B cell (primary cell): ENCODE measurements around the gene PDE4B. TPM values are rescaled to one million over a fixed set of nuclear protein-coding genes. Genes with fewer than 3 reads are reported as not detected.

Source experiments
- ATAC-seq: fragments of 200-7000 bp; cut with Tn5 transposase; one replicate; pipeline ENCODE4 v1.10.0; 2021; ENCODE audit warnings: low read depth, mild to moderate bottlenecking, moderate number of reproducible peaks, moderate library complexity
- CTCF ChIA-PET: fragments of 350-600 bp; sonication (Branson Sonifier 250); formaldehyde crosslinking; loops from one replicate; lab custom pipeline; 2021; ENCODE audit warnings: antibody characterized with exemption, inconsistent platforms; lab: Charles Lee
- POLR2A ChIA-PET: fragments of 350-600 bp; sonication (Branson Sonifier 250); formaldehyde crosslinking; loops from one replicate; lab custom pipeline; 2021; ENCODE audit warnings: antibody characterized with exemption; lab: Charles Lee
- DNase-seq: peaks from one replicate; pipeline ENCODE4 v3.0.0; 2013
- H2AFZ ChIP-seq: 2 replicates; pipeline ENCODE4 v1.6.1; 2012; ENCODE audit warnings: mild to moderate bottlenecking, low read depth, low read length; ENCODE audit not compliant: insufficient read depth, poor library complexity, severe bottlenecking
- H3K27ac ChIP-seq, 2 donors: 1 replicate in 1 of 2; 2 replicates in 1 of 2; pipeline ENCODE4 v1.5.1; 2012 to 2013; ENCODE audit warnings: low read length in 2 of 2, mild to moderate bottlenecking in 2 of 2, moderate library complexity in 1 of 2
- H3K27me3 ChIP-seq, 4 experiments: fragments of 200-600 bp in 1 of 4; sonication (generic) in 1 of 4; replicated peaks in 1 of 4; 1 replicate in 2 of 4; 2 replicates in 2 of 4; pipeline versions ENCODE4 v1.6.1 to v1.7.0; 2013 to 2016; ENCODE audit warnings: low read length in 3 of 4, mild to moderate bottlenecking in 2 of 4, mixed read lengths in 1 of 4, moderate library complexity in 1 of 4; ENCODE audit not compliant: insufficient read depth in 4 of 4, control insufficient read depth in 3 of 4; ENCODE audit errors: control extremely low read depth in 1 of 4
- H3K36me3 ChIP-seq, 2 experiments: replicated peaks in 1 of 2; 1 replicate in 1 of 2; 2 replicates in 1 of 2; pipeline versions ENCODE4 v1.6.1 to v1.7.1; 2013; ENCODE audit warnings: low read length in 1 of 2; ENCODE audit not compliant: insufficient read depth in 2 of 2, control insufficient read depth in 1 of 2; ENCODE audit errors: control extremely low read depth in 1 of 2, extremely low read depth in 1 of 2
- H3K4me1 ChIP-seq, 2 donors: fragments of 200-600 bp in 1 of 2; sonication (generic) in 1 of 2; 1 replicate in 1 of 2; 2 replicates in 1 of 2; pipeline versions ENCODE4 v1.5.1 to v1.6.1; 2013 to 2017; ENCODE audit warnings: low read length in 2 of 2; ENCODE audit not compliant: control insufficient read depth in 2 of 2, insufficient read depth in 2 of 2
- H3K4me2 ChIP-seq: replicated peaks from 2 replicates; pipeline ENCODE3; 2012; ENCODE audit warnings: mild to moderate bottlenecking, low read depth, low read length; ENCODE audit not compliant: poor library complexity, severe bottlenecking
- H3K4me3 ChIP-seq, 5 experiments: fragments of 200-600 bp in 1 of 5; sonication (generic) in 1 of 5; 1 replicate in 3 of 5; 2 replicates in 2 of 5; pipeline versions ENCODE4 v1.5.1 to v1.7.0; 2011 to 2016; ENCODE audit warnings: low read length in 4 of 5, mild to moderate bottlenecking in 4 of 5, low read depth in 2 of 5, control low read depth in 1 of 5, moderate library complexity in 1 of 5; ENCODE audit not compliant: insufficient read depth in 1 of 5; ENCODE audit errors: control extremely low read depth in 1 of 5, extremely low read depth in 1 of 5
- H3K79me2 ChIP-seq: fragments of 200-600 bp; sonication (generic); one replicate; pipeline ENCODE4 v1.6.0; 2016; ENCODE audit warnings: low read length; ENCODE audit not compliant: control insufficient read depth, insufficient read depth
- H3K9ac ChIP-seq: fragments of 200-600 bp; sonication (generic); 2 replicates; pipeline ENCODE4 v1.6.1; 2017; ENCODE audit warnings: mild to moderate bottlenecking, low read length, moderate library complexity
- H3K9me3 ChIP-seq, 3 donors: one replicate each; pipeline versions ENCODE4 v1.6.1 to v1.7.1; 2013; ENCODE audit warnings: low read length in 2 of 3; ENCODE audit not compliant: control insufficient read depth in 2 of 3, insufficient read depth in 1 of 3; ENCODE audit errors: control extremely low read depth in 1 of 3
- H4K20me1 ChIP-seq: 2 replicates; pipeline ENCODE4 v1.6.0; 2012; ENCODE audit warnings: mild to moderate bottlenecking, low read length; ENCODE audit not compliant: insufficient read depth, control insufficient read depth, poor library complexity, severe bottlenecking
- H3K27ac Mint-ChIP-seq: one replicate; pipeline ENCODE4 v1.8.0; 2021; ENCODE audit warnings: mixed read lengths
- H3K27me3 Mint-ChIP-seq: one replicate; pipeline ENCODE4 v1.8.0; 2021; ENCODE audit warnings: mixed read lengths
- H3K4me1 Mint-ChIP-seq: one replicate; pipeline ENCODE4 v1.8.0; 2021; ENCODE audit warnings: mixed read lengths
- H3K4me3 Mint-ChIP-seq: one replicate; pipeline ENCODE4 v1.8.0; 2021; ENCODE audit warnings: mixed read lengths
- H3K9me3 Mint-ChIP-seq: one replicate; pipeline ENCODE4 v1.8.0; 2022; ENCODE audit warnings: mixed read lengths; ENCODE audit not compliant: insufficient read depth
- EZH2 ChIP-seq: IDR thresholded peaks from 2 replicates; pipeline ENCODE4 v1.6.1; 2012; ENCODE audit warnings: borderline replicate concordance, low read depth, mild to moderate bottlenecking, moderate library complexity, low read length; ENCODE audit not compliant: insufficient read depth, poor library complexity, severe bottlenecking
- WGBS: methylation state at CpG from one replicate; pipeline ENCODE4 v1.1.5; 2013; ENCODE audit warnings: missing lambda C conversion rate; ENCODE audit not compliant: insufficient coverage; 5-methylcytosine and 5-hydroxymethylcytosine counted together
- intact Hi-C: fragments of 100-400 bp; cut with micrococcal nuclease; formaldehyde crosslinking; loops from one replicate; pipeline ENCODE4 v1.10.0; 2022
- polyA plus RNA-seq: library from polyadenylated mRNA; depleted of rRNA; stranded (reverse); fragments of >200 nt; gene quantifications from 2 replicates; pipeline ENCODE4 v1.2.3, GENCODE V29; 2012
- total RNA-seq, 2 donors: library from RNA; stranded (reverse); fragments of 120-200 nt in 1 of 2; gene quantifications; 1 replicate in 1 of 2; 2 replicates in 1 of 2; pipeline versions ENCODE4 v1.2.3 to v1.2.4, GENCODE V29; 2013 to 2022
- TF ChIP-seq, protein P1 (sequence below): fragments of 200-600 bp; IDR thresholded peaks from one replicate; pipeline ENCODE4 v1.8.0; 2022; ENCODE audit warnings: antibody characterized with exemption, mild to moderate bottlenecking

Gene PDE4B
- total and polyA plus RNA-seq, 2 donors (not counting 1 experiment from before 2014, with no cell fraction given), result 63.7 to 242 TPM

DNA sequence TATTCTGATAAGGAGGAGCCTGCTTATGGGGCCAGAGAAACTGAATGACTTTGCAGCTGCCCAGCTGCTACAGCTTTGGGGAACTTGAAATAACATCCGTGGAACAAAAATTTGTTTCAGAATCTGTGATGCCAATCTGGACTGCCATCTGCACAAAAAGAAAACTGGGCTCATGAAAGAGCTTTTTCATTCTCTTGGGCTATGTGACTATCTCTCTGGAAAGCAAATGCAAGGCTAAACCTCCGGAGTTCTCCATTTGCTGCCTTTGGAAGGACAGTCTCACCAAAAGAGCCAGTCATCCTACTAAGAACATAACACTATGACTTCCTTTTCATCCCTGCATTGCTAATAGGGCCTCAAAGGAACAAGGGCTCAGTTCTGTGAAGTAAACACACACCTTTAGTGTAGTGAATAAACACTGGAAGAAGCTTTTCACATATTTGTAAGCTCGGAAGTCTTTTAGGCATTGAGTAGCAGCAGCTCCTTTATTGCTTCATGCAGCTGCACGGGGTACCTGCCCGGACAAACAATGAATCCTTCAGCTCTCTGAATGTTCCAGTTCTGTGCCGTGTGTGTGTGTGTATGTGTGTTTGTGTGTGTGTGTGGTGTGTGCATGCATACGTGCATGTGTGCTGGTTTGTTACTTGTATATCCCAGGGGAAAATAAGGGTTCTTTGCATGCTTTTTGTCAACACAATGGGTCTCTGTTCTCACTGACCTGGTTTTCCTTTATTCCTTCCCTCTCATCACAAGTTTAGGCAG is 485.7 kb downstream of the PDE4B start:
- DNase-seq (peak; percentile 46), ATAC-seq (peak; percentile 11)
- ChIA-PET POLR2A (interaction anchor here (1.6 kb wide), 1 partner anchor 124 kb away, joined by 4 read pairs; no protein-coding TSS in a partner anchor), CTCF (interaction anchor here (1.0 to 2.7 kb wide), 7 partner anchors 18 to 168 kb away, joined by 3 to 13 read pairs (median 4); no protein-coding TSS in a partner anchor)
- H3K27ac ChIP-seq, result peak overlapping the region; percentile 14 to 38
- H3K4me1 Mint-ChIP-seq, result peaks cover 82% of the 10 kb centered on the region
- intact Hi-C loops, result loop anchor here (1.0 kb wide), 2 partner anchors 11 to 12 kb away; no protein-coding TSS in a partner anchor
- no peaks in the 10 kb centered on the region for H4K20me1 ChIP-seq
- H3K36me3 ChIP-seq, result no peaks in the 10 kb centered on the region
- H3K4me2 ChIP-seq, result peak overlapping the region; percentile 57
- WGBS, result 54% methylated on average over 6 of the region's 7 CpGs
- no peaks in the 10 kb centered on the region for H3K27me3 ChIP-seq
- H3K27me3 Mint-ChIP-seq, result no peaks in the 10 kb centered on the region
- no peaks in the 10 kb centered on the region for H3K9me3 ChIP-seq
- H2AFZ ChIP-seq, result peak overlapping the region; percentile 63
- H3K4me3 Mint-ChIP-seq, result peak overlapping the region; percentile 66
- peak overlapping the region; percentile 76 for H3K27ac Mint-ChIP-seq
- no peak overlapping the region for H3K4me3 ChIP-seq
- no peak overlapping the region for H3K9ac ChIP-seq
- H3K79me2 ChIP-seq, result peaks cover 7% of the 10 kb centered on the region
- TF ChIP-seq EZH2, result no peak
- TF ChIP-seq, protein P1, sequence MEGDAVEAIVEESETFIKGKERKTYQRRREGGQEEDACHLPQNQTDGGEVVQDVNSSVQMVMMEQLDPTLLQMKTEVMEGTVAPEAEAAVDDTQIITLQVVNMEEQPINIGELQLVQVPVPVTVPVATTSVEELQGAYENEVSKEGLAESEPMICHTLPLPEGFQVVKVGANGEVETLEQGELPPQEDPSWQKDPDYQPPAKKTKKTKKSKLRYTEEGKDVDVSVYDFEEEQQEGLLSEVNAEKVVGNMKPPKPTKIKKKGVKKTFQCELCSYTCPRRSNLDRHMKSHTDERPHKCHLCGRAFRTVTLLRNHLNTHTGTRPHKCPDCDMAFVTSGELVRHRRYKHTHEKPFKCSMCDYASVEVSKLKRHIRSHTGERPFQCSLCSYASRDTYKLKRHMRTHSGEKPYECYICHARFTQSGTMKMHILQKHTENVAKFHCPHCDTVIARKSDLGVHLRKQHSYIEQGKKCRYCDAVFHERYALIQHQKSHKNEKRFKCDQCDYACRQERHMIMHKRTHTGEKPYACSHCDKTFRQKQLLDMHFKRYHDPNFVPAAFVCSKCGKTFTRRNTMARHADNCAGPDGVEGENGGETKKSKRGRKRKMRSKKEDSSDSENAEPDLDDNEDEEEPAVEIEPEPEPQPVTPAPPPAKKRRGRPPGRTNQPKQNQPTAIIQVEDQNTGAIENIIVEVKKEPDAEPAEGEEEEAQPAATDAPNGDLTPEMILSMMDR, result no peak
- no peaks in the 10 kb centered on the region for H3K9me3 Mint-ChIP-seq
- peaks cover 77 to 78% of the 10 kb centered on the region in 2 donors for H3K4me1 ChIP-seq

DNA sequence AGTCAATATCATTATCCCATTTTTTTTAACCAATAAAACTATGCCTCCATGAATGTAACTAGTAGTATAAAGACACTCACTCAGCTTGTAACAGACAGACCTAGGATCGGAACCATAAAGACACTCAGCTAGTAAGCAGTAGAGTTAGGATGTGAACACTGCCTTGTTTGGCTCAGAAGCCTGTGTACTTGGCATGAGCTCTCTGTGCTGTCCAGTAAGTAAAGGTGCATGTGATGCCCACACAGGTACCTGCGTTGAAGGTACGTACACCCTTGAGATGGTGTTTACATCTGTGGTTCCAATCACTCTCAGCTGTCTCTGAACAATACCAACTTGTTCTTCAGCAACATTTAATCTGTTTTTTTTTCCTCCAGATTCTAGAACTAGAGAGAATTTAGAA is 489.1 kb downstream of the PDE4B start:
- peaks cover 7% of the 10 kb centered on the region for H3K79me2 ChIP-seq
- WGBS, result 100% methylated on average over 1 of the region's 3 CpGs
- no peaks in the 10 kb centered on the region for H3K9me3 ChIP-seq

More for the DNA sequence above, 489.1 kb downstream of the PDE4B start:
- ChIA-PET CTCF (interaction anchor here (0.7 to 3.4 kb wide), 27 partner anchors 8 to 168 kb away, joined by 3 to 28 read pairs (median 7); no protein-coding TSS in a partner anchor), POLR2A (interaction anchor here (0.9 to 1.7 kb wide), 3 partner anchors 50 to 91 kb away, joined by 6 to 11 read pairs (median 10); no protein-coding TSS in a partner anchor)
- Histone ChIP-seq H3K4me3 (peak overlapping the region in 1 of 5 experiments; percentile 39), H3K9ac (peak overlapping the region; percentile 40), H3K27me3 (no peaks in the 10 kb centered on the region), H3K4me2 (peak overlapping the region; percentile 55), H3K27ac (peak overlapping the region; percentile 86 to 88), H3K4me1 (peaks cover 65 to 70% of the 10 kb centered on the region in 2 donors), H2AFZ (peak overlapping the region; percentile 68), H3K36me3 (no peaks in the 10 kb centered on the region), H4K20me1 (no peaks in the 10 kb centered on the region)
- ATAC-seq, result no peak
- H3K9me3 Mint-ChIP-seq, result no peaks in the 10 kb centered on the region
- DNase-seq, result no peak
- H3K4me1 Mint-ChIP-seq, result peaks cover 82% of the 10 kb centered on the region
- H3K27ac Mint-ChIP-seq, result peak overlapping the region; percentile 92
- TF ChIP-seq, protein P1, result no peak
- TF ChIP-seq EZH2, result no peak
- peak overlapping the region; percentile 80 for H3K4me3 Mint-ChIP-seq
- intact Hi-C loops, result loop anchor here (1.0 to 2.0 kb wide), 8 partner anchors 11 to 164 kb away; no protein-coding TSS in a partner anchor
- no peaks in the 10 kb centered on the region for H3K27me3 Mint-ChIP-seq
